GM12873 (cell line): ENCODE data around the gene NTM.

Experiments
- TF ChIP-seq, protein P1 (sequence below): IDR thresholded peaks from 2 replicates; pipeline ENCODE4 v1.5.1; 2012; ENCODE audit warnings: low read depth, mild to moderate bottlenecking, moderate library complexity, low read length, control low read depth; ENCODE audit not compliant: insufficient read depth; ENCODE audit errors: missing control alignments

The NTM gene

DNA sequence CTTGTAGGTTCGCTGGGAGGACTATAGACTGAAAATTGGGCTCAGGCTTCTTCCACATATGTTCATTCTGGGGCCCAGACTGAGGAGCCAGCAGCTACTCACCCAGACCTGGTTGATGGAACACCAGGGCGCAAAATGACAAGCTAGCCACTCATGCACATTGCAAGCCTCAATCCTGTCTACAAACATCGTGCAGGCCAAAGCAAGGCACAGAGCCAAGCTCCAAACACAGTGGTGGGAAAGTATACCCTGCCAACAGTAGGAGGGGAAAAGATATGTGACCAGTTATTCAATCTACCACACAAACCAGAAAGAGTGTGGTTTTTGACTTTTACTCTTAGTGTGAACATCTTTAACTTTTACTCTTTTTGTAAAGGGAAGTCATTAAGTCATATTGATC is 660.5 kb downstream of the NTM start:
- TF ChIP-seq, protein P1, sequence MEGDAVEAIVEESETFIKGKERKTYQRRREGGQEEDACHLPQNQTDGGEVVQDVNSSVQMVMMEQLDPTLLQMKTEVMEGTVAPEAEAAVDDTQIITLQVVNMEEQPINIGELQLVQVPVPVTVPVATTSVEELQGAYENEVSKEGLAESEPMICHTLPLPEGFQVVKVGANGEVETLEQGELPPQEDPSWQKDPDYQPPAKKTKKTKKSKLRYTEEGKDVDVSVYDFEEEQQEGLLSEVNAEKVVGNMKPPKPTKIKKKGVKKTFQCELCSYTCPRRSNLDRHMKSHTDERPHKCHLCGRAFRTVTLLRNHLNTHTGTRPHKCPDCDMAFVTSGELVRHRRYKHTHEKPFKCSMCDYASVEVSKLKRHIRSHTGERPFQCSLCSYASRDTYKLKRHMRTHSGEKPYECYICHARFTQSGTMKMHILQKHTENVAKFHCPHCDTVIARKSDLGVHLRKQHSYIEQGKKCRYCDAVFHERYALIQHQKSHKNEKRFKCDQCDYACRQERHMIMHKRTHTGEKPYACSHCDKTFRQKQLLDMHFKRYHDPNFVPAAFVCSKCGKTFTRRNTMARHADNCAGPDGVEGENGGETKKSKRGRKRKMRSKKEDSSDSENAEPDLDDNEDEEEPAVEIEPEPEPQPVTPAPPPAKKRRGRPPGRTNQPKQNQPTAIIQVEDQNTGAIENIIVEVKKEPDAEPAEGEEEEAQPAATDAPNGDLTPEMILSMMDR = no peak

DNA sequence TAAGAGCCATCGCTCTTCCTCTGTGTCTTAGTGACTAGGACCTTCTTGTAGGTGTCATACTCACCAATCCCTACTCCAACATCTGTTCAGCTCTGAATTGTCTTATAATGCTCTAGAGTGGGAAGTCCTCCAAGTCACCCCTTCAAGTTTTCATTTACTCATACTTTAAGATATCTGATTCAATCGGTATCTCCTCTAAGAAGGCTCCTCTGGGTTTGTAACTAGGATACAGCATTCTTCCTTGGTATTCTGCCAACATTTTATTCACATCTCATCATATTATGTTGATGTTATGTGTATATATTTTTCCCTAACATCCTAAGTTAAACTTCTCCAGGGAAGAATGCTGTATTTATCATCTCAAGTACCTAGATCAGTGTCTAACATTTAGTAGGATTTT is 662.1 kb downstream of the NTM start:
- TF ChIP-seq, protein P1 = no peak

DNA sequence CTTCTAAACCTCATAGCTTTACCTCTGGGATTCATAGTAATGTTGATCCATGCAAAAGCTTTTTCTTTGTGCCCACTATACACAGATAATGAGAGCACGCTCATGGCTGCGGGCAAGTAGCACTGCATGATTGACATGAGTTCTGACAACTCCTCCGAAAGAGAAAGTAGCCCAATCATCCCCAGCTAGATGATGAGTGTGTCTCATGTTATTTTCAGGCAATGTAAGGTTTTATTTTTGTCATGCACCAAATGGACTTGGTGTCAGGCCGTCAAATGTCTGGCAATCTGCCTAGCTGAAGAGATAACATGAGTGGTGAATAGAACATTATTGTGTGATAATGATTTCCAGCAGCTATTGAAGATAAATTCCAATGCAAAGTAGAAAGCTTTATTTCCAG is 662.6 kb downstream of the NTM start:
- TF ChIP-seq, protein P1 = no peak

DNA sequence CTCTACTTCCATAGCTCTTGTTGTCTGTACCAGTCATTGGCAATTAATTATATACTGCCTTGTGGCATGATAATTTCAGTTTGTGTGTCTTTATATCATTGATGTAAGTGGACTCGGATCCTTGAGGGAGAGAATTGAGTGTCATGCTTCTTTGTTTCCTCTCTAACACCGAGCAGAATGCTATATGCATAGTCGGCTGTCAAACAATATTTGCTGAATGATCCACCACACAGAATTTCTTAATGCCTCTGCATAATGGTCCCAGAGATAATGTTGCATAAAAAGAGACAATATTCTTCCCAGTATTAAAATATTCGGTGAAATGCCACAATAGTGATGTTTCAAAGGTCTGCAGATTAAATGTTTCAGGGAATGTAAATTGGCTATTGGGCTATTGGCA is 664.8 kb downstream of the NTM start:
- TF ChIP-seq, protein P1 = no peak

DNA sequence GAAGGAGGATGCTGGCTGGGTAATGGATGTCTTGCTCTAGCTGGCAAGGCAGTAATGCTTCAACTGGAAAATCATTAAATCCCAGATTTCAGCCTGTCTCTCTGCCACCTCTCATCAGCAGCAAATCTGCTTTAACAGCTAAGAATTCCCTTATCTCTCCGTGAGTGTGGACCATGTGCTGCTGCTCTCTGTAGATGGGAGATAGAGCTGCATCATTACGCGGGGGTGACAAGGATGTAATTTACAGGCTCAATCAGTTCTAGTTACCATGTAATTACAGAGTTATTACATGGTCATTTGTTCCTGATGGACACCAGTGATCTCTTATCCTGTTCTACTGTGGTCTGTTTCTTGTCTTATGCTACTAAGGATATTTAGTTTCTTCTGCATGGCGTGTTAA is 665.4 kb downstream of the NTM start:
- TF ChIP-seq, protein P1 = no peak

DNA sequence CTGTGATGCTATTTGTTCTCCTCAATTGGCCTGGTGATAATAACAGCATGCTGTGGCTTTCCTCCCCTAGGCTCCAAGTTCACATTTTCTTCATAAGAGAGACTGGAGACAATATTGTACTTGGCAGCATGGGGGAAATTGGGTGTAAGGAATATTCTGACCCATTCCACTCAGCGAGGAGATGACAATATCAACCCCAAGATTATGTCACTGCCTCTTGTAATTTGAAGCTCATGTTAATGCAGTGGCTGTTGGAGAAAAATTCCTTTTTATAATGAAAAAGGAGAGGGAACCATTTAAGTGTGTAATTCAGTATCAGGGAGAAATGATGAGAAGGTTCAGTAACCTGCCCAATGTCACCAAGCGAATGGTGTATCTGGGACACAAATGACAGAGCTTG is 665.8 kb downstream of the NTM start:
- TF ChIP-seq, protein P1 = no peak

DNA sequence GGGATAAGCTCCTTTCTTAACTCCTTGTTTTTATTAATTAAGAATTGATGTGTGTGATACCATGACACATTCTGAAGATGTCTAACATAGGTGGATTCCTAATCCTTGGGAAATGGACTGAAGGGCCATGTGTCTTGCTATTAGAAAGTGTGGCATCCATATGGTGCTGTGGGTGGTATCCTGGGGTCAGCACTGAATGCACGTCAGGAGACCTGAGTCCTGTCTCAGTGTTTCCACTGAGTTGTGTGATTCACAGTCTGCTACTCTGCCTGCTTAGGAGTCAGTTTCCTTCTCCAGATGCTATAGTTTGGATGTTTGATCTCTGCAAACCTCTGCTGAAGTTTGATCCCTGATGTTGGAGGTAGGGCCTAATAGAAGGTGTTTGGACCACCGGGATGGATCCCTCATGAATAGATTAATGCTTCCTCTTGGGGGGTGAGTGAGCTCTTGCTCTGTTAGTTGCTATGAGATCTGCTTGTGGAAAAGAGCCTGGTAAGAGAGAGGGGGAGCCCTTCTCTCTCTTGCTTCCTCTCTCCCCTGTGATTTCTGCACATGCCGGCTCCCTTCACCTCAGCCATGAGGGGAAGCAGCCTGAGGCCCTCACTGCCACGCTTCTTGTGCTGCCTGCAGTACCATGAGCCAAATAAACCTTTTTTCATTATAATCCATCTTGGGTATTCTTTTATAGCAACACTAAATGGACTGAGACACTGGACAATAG is 666.5 kb downstream of the NTM start:
- TF ChIP-seq, protein P1 = no peak
